Small intestine (tissue), 7 donors: Measurements from ENCODE around the gene CLC. TPM values are rescaled to one million over a fixed set of nuclear protein-coding genes. Genes with fewer than 3 reads are reported as not detected.
"Not testable (repeated sequence)": the region's sequence is repeated elsewhere in the genome, so short reads cannot be mapped to it uniquely, and the experiment has no call there.

Experiments used
- DNase-seq, 2 donors: peaks; one replicate each; pipeline versions ENCODE4 v3.0.0 to v3.0.0-alpha.2; 2013
- FAIRE-seq: peaks from 2 replicates; lab custom pipeline; 2012; peaks lifted over from hg19 to GRCh38; lab: Jason Lieb, UNC
- H3K27ac ChIP-seq, 3 donors: one replicate each; pipeline ENCODE4 v1.5.1; 2013; ENCODE audit warnings: low read length in 2 of 3, mild to moderate bottlenecking in 2 of 3, control low read depth in 1 of 3, inconsistent platforms in 1 of 3, low read depth in 1 of 3, moderate library complexity in 1 of 3
- H3K27me3 ChIP-seq, 3 donors: one replicate each; pipeline ENCODE4 v1.6.1; 2013; ENCODE audit warnings: low read length in 3 of 3, inconsistent platforms in 1 of 3; ENCODE audit not compliant: control insufficient read depth in 3 of 3, insufficient read depth in 3 of 3
- H3K36me3 ChIP-seq, 3 donors: one replicate each; pipeline ENCODE4 v1.6.1; 2013; ENCODE audit warnings: low read length in 3 of 3, inconsistent platforms in 1 of 3, low read depth in 1 of 3, mild to moderate bottlenecking in 1 of 3, moderate library complexity in 1 of 3; ENCODE audit not compliant: control insufficient read depth in 3 of 3, insufficient read depth in 2 of 3
- H3K4me1 ChIP-seq, 3 donors: one replicate each; pipeline ENCODE4 v1.6.1; 2013; ENCODE audit warnings: low read length in 2 of 3, inconsistent platforms in 1 of 3, low read depth in 1 of 3, mild to moderate bottlenecking in 1 of 3, moderate library complexity in 1 of 3; ENCODE audit not compliant: control insufficient read depth in 3 of 3, insufficient read depth in 2 of 3
- H3K4me3 ChIP-seq, 3 donors: one replicate each; pipeline ENCODE4 v1.5.1; 2013; ENCODE audit warnings: low read length in 3 of 3, control low read depth in 1 of 3, inconsistent platforms in 1 of 3, low read depth in 1 of 3, mild to moderate bottlenecking in 1 of 3, moderate library complexity in 1 of 3
- H3K9me3 ChIP-seq, 2 donors: one replicate each; pipeline ENCODE4 v1.6.1; 2013; ENCODE audit warnings: low read depth in 1 of 2, low read length in 1 of 2; ENCODE audit not compliant: control insufficient read depth in 2 of 2, insufficient read depth in 1 of 2
- WGBS, 3 donors: extraction: QIAGEN DNeasy Blood & Tissue Kit; methylation state at CpG; one replicate each; pipeline ENCODE4 v1.1.7; 2013; 5-methylcytosine and 5-hydroxymethylcytosine counted together
- polyA plus RNA-seq, 4 donors: library from polyadenylated mRNA; stranded (reverse) in 3 of 4; unstranded in 1 of 4; fragments of 200-250 nt in 3 of 4; fragments of 120-200 nt in 1 of 4; gene quantifications; one replicate each; pipeline versions ENCODE4 v1.2.1 to v1.2.3, GENCODE V29; 2013
- donor health status: healthy with polysubstance abuse.
- donor health status: control.
- donor health status: control.
- donor health status: Bipolar disorder and iron deficiency.
- donor health status: healthy.

The CLC gene
- polyA plus RNA-seq, 4 donors = 1.2 to 27.3 TPM; not detected in 2

DNA sequence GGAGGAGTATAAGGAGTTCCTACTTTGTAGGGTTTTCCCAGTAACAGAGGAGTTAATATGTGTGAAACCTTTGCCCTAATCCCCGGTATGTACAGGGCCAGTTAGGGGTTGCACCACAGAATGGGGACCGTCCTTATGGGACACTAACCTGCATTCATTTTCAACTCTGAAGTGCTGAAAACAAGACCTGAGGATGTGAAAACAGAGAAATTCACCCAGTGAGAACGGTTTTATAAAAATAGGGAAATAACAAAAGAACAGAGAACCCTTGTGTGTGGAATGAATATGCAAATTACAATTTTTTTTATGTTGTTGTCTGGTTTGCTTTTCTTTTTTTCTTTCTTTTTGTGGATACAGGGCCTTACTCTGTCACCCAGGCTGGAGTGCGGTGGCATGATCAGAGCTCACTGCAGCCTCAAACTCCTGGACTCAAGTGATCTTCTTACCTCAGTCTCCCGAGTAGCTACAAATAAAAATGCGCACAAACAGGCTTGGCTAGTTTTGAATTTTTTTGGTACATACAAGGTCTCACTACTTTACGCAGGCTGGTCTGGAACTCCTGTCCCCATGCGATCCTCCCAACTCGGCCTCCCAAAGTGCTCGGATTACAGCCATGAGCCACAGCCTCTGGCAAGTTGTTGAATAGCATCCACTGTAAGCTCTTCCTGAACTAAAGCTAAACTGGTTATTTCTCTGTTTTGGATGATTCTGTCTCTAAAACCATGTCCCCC, 10.6 kb downstream of the CLC start:
- Histone ChIP-seq H3K4me1 (no peaks in the 10 kb centered on the region), H3K27ac (no peak overlapping the region), H3K4me3 (no peak overlapping the region), H3K27me3 (no peaks in the 10 kb centered on the region), H3K36me3 (no peaks in the 10 kb centered on the region), H3K9me3 (no peaks in the 10 kb centered on the region)
- WGBS, 3 donors = 70 to 76% (median 75%) methylated on average over 10 of the region's 10 CpGs
- FAIRE-seq = no peak
- DNase-seq = no peak

DNA sequence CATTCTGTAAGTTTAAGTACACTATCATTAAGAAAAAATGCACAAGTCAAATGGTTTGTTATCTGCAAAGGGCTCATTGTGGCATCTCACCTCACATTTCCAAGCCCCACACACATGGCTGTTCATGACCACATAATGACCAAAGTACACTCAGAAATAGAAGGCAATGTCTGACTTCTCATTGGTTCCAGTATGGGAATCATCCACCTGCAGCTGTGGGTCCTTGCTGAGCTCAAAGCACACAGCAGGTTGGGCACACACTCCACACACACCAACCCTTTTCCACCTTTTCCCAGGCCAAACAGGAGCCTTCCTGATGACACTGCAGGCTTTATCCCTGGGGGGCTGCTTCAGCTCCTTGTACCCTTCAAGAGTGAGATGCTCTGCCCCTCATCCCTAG, 11.8 kb downstream of the CLC start:
- Histone ChIP-seq H3K4me1 (no peaks in the 10 kb centered on the region), H3K4me3 (no peak overlapping the region)
- FAIRE-seq = no peak

DNA sequence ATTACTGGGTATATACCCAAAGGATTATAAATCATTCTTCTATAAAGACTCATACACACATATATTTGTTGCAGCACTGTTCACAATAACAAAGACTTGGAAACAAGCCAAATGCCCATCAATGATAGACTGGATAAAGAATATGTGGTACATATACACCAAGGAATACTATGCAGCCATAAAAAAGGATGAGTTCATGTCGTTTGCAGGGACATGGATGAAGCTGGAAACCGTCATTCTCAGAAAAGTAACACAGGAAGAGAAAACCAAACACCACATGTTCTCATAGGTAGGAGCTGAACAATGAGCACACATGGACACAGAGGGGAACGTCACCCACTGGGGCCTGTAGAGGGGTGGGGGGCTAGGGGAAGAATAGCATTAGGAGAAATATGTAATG, 17.7 kb downstream of the CLC start:
- not testable (repeated sequence) for H3K4me3 ChIP-seq, H3K4me1 ChIP-seq, H3K27me3 ChIP-seq, DNase-seq, H3K27ac ChIP-seq, H3K36me3 ChIP-seq, FAIRE-seq, H3K9me3 ChIP-seq
- WGBS, 3 donors = 57 to 84% (median 82%) methylated on average over 3 of the region's 3 CpGs

More for the DNA sequence above, 11.8 kb downstream of the CLC start:
- H3K36me3 ChIP-seq = no peaks in the 10 kb centered on the region
- H3K27me3 ChIP-seq = peaks cover 0 to under 1% (median 0%) of the 10 kb centered on the region in 3 donors
- DNase-seq = no peak
- no peaks in the 10 kb centered on the region for H3K9me3 ChIP-seq
- H3K27ac ChIP-seq = no peak overlapping the region

DNA sequence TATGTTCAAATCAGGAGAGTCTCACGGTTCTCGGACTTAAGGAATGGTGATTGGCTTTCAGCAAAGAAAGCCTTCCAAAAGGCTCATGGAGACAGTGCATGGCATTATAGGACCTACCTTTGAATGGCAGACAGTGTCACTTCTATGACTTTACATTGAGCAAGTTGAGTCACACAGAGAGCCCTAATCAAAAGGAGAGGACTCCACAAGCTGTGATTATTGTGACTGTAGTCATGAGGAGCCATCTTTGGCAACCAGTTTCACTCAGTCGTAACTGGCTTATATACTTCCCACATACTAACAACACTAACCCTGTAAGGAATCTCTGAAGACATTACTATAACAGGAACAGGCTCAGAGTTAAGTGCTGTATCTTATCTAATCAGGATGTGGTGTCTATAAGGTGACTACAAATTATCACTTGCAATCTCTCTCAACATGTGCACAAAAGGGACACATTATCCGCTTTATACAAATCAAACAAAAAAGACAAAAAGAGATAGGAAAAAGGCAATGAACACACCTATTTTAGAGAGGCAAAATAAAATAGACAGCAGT, 27.4 kb downstream of the CLC start:
- WGBS, 3 donors = 78 to 85% (median 80%) methylated on average over 4 of the region's 4 CpGs
- H3K36me3 ChIP-seq = no peaks in the 10 kb centered on the region
- FAIRE-seq = no peak

DNA sequence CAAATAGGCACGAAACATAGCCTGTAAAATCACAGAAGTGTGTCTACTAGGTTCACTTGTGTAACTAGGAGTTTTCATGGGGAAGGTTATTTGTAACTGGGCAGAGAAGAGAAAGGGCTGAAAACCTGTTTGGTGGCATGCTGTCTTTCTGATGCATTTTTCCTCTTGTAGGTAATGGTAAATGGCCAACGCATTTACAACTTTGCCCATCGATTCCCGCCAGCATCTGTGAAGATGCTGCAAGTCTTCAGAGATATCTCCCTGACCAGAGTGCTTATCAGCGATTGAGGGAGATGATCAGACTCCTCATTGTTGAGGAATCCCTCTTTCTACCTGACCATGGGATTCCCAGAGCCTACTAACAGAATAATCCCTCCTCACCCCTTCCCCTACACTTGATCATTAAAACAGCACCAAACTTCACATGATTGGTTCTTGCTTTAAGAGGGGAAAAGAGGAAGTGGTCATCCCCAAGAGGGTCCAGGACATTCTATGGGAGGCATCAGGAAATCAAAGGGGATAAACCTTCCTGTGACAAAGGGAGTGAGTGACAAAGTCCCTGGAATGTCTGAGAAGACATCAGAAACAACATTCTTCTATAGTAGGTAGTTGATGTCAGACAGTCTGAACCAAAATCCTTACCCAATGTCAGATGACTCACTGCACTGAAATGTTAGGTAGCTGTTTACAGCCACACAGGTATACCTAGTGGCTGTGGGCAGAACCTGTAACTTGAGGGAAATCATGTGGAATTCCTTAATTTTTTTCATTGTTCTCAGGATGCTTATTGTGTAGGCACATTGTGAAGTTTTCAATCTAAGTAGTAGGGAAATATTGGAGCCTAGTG, 28.6 kb downstream of the CLC start:
- no peaks in the 10 kb centered on the region for H3K9me3 ChIP-seq
- no peaks in the 10 kb centered on the region for H3K4me1 ChIP-seq
- no peak overlapping the region for H3K4me3 ChIP-seq
- DNase-seq = no peak
- FAIRE-seq = no peak
- H3K27ac ChIP-seq = no peak overlapping the region
- WGBS, 3 donors = 73 to 89% (median 85%) methylated on average over 5 of the region's 5 CpGs
- no peaks in the 10 kb centered on the region for H3K36me3 ChIP-seq
- H3K27me3 ChIP-seq = no peaks in the 10 kb centered on the region

More for the DNA sequence above, 27.4 kb downstream of the CLC start:
- DNase-seq = no peak
- H3K9me3 ChIP-seq = no peaks in the 10 kb centered on the region
- no peaks in the 10 kb centered on the region for H3K27me3 ChIP-seq
- no peak overlapping the region for H3K27ac ChIP-seq
- H3K4me3 ChIP-seq = no peak overlapping the region
- H3K4me1 ChIP-seq = no peaks in the 10 kb centered on the region

DNA sequence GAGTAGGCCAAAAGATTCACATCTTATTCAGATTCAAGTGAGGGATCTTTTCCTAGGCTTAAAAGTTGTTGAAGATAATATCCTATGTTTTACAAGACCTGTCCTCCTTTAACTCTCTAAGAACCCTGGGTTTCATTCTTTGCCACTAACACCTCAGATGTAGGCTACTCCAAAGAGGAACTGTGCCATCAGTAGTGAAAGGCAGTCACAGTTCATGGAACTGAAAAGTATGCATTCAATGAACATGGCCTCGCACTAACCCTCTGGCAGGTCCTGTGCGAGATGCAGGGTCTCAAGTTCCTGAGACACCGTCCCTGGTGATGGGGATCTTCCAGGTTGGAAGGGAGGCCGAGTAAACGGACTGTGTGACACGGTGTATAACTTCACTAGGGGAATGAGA, 29.2 kb downstream of the CLC start:
- no peak overlapping the region for H3K4me3 ChIP-seq
- no peaks in the 10 kb centered on the region for H3K36me3 ChIP-seq
- no peak overlapping the region for H3K27ac ChIP-seq
- no peaks in the 10 kb centered on the region for H3K27me3 ChIP-seq
- H3K9me3 ChIP-seq = no peaks in the 10 kb centered on the region
- DNase-seq (no peak), FAIRE-seq (no peak)
- no peaks in the 10 kb centered on the region for H3K4me1 ChIP-seq
- 79 to 91% (median 80%) methylated on average over 6 of the region's 6 CpGs for WGBS, 3 donors

DNA sequence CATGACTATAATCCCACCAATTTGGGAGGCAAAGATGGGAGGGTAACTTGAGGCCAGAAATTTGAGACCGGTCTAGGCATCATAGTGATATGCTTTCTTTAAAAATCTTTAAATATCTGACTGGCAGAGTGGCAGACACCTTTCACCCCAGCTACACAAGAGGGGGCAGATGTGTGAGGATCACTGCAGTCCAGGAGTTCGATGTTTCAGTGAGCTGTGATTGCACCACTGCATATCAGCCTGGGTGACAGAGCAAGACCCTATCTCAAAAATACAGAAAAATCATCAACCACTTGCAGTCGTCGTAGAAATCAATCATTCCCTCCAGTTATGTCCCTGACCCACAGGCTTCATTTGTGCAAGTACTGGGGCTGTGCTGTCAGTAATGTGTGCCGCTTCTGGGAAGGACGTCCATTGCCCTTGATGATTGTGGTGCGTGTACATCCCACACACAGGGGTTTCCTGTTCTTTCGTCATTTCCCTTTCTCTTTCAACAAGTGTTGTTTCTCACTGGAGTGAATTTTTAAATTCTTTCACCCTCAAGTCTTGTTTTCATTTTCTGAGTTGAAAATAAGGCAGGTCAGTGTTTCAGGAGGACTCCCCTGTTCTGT, 32.1 kb downstream of the CLC start:
- H3K27ac ChIP-seq = no peak overlapping the region
- no peaks in the 10 kb centered on the region for H3K36me3 ChIP-seq
- H3K4me3 ChIP-seq = no peak overlapping the region
- H3K9me3 ChIP-seq = no peaks in the 10 kb centered on the region
- no peaks in the 10 kb centered on the region for H3K4me1 ChIP-seq
- DNase-seq (no peak), FAIRE-seq (no peak)
- H3K27me3 ChIP-seq = no peaks in the 10 kb centered on the region
- WGBS, 3 donors = 68 to 71% (median 69%) methylated on average over 8 of the region's 8 CpGs
